Stimulated activated CD4-positive, alpha-beta T cell treated with anti-CD3 and anti-CD28 coated beads, Interleukin-1b, Interleukin-23, amount 100 ng/mL, for 48 hours (primary cell): ENCODE data around the gene KDM6A.
"Not testable (repeated sequence)": the region's sequence is repeated elsewhere in the genome, so short reads cannot be mapped to it uniquely, and the experiment has no call there.

Source experiments
- DNase-seq: peaks from one replicate; pipeline ENCODE4 v3.0.0-alpha.2; 2020

The KDM6A gene

DNA sequence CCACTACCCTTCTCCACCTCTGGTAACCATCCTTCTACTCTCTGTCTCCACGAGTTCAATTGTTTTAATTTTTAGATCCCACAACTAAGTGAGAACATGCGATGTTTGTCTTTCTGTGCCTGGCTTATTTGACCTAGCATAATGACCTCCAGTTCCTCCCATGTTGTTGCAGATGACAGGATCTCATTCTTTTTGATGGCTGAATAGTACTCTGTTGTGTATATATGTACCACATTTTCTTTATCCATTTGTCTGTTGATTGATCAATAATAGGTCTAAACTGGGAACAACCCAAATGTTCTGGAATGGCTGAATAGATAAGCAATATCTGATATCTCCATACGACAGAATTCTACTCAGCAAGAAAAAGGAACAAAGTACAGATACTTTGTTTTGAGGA is 260.5 kb downstream of the KDM6A start:
- DNase-seq, result no peak

- no peak for DNase-seq
These were observed 261.3 kb downstream of the KDM6A start for GRCh38 chrX:45134315-45134731.

DNA sequence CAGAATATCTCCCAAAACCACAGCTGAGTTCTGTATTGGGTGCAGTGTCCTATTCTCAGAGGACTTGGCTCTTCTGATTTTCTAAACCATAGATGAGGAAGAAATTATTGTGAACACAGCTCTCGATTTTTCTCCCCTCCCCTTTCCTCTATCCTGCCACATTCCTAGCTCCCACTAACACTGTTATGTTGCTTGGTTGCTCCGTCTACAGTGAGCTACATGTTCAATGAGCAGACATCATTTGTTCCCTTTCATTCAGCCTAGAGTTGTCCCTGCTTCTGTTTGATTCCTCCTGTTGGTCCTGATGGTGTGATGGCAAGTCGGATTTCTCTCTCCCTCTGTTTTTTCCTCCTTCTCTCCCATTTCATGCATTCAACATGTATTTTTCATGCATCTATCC is 261.8 kb downstream of the KDM6A start:
- DNase-seq, result no peak

- not testable (repeated sequence) for DNase-seq
These were observed 262.5 kb downstream of the KDM6A start for GRCh38 chrX:45135391-45136075.

DNA sequence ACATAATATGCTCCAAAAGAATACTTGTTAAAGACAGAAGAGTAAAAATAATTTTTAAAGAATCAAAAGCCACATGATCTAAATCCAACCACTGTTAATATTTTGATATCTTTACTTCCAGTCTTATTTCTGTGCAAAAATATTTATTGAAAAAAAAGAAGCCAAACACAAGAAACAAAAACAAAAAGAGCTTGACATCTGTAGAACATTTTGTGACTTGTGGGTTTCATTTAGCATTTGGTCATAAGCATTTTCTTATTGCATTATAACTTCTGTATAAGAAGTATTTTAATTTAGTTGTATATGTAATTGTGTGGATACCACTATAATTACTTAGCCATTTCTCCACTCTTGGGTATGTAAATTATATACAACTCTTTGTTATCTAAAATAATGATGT is 264.5 kb downstream of the KDM6A start:
- no peak for DNase-seq

DNA sequence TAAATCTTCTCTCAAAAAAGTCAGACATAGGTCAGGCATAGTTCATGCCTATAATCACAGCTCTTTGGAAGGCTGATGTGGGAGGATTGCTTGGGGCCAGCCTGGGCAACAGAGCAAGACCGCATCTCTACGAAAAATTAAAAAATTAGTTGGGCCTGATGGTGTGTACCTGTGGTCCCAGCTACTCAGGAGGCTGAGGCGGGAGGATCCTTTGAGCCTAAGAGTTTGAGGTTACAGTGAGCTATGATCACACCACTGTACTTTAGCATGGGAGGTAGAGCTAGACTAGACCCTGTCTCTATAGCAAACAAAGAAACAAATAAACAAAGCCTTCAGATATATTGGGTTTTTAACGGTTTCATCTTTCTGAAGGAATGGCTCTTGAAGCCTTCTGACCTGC is 265.5 kb downstream of the KDM6A start:
- no peak for DNase-seq

- DNase-seq, result no peak
These were observed 267.8 kb downstream of the KDM6A start for GRCh38 chrX:45140812-45141211.

- no peak for DNase-seq
These were observed 269.2 kb downstream of the KDM6A start for GRCh38 chrX:45142185-45142584.

DNA sequence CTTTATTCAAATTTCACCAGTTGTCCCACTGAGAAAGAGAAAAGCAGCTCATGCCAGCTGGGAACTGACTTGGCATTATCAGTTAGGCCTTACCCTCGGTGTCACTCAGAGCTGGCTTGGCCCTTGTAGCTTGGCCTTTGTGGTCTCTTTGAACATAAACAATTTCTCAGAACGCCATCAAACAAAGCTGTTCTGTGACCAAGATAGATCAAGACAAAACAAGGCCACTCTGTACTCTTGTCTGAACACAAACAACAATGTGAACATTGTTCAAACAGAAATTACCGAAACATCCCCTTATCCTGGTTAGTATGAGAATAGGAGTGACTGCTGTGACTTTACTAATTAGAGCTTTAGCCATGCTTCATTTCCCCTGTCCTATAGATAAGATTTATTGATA is 270.5 kb downstream of the KDM6A start:
- DNase-seq, result no peak

- DNase-seq, result no peak
These were observed 272.7 kb downstream of the KDM6A start for GRCh38 chrX:45145492-45146215.

DNA sequence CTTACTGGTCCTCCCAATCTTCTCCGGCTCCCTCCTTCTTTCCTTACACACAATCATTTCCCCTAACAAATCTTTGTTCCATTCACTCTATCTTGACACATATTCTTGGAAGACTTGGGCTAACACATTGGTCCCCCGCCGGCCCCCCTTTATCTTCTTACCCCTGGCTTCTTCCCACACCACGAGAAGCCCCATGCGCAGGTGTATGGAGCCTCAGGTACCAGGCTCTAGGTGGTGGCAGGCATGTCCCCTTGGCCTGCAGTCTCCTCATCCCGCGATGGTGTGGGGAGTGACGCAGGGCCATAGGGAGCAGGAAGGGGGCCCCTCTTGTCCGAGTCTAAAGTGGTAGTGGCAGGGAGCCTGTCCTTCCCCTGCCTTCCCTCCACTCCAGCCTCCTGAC is 277.8 kb downstream of the KDM6A start:
- DNase-seq, result no peak

DNA sequence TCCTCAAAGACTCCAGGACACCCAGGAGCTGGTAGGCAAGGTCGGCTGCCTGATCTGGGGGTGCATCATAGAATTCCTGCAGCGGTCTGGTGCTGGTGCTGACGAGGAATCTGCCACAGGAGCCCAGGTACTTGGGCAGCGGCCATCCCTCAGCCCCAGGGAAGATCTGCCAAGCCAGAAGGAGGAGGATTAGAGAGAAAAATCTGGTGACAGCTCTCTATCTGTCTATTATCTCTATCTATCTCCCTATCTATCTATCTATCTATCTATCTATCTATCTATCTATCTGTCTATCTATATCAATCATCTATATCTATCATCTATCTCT is 281.0 kb downstream of the KDM6A start:
- no peak for DNase-seq

GRCh38 chrX:45154462-45154861 is 281.5 kb downstream of the KDM6A start:
- no peak for DNase-seq

- DNase-seq, result no peak
These were observed 284.7 kb downstream of the KDM6A start for GRCh38 chrX:45157647-45158046.
